Measurements from ENCODE around the gene KCNH4. TPM values are rescaled to one million over a fixed set of nuclear protein-coding genes. Genes with fewer than 3 reads are reported as not detected.

Gene KCNH4
- total and polyA plus RNA-seq, 12 donors = 0.13 to 1.0 (median 0.19) TPM; not detected in 2

Other genes starting within 250 kb of the KCNH4 start
- gene CNP, start 214.3 kb downstream of the KCNH4 start, total RNA-seq = 10 to 100 TPM; 28.8 to 78.5 (median 69.2) TPM
- 10 to 100 TPM; 27.9 to 44.6 (median 34.2) TPM for gene CNP, start 214.3 kb downstream of the KCNH4 start, polyA plus RNA-seq
- 10 to 100 TPM; 44.4 to 96.4 (median 66.2) TPM for gene DNAJC7, start 163.7 kb downstream of the KCNH4 start, total RNA-seq
- gene DNAJC7, start 163.7 kb downstream of the KCNH4 start, polyA plus RNA-seq = 100 to 1,000 TPM; 102 to 148 (median 134) TPM
- 10 to 100 TPM; 22.9 to 56.8 (median 27.5) TPM for gene NKIRAS2, start 161.1 kb downstream of the KCNH4 start, total RNA-seq
- 10 to 100 TPM; 23.1 to 31.9 (median 31.4) TPM for gene NKIRAS2, start 161.1 kb downstream of the KCNH4 start, polyA plus RNA-seq
- 1 to 10 TPM in 1 of 9 donors, under 1 TPM in 8; 0.14 to 1.1 (median 0.69) TPM for gene C17orf113, start 130.5 kb downstream of the KCNH4 start, total RNA-seq
- gene C17orf113, start 130.5 kb downstream of the KCNH4 start, polyA plus RNA-seq = under 1 TPM; 0.20 to 0.72 (median 0.34) TPM
- gene ZNF385C, start 82.7 kb downstream of the KCNH4 start, total RNA-seq = under 1 TPM in 3 of 9 donors, not detected in 6; 0.07 to 0.11 (median 0.11) TPM
- gene ZNF385C, start 82.7 kb downstream of the KCNH4 start, polyA plus RNA-seq = under 1 TPM; 0.11 to 0.16 (median 0.13) TPM
- gene DHX58, start 68.4 kb downstream of the KCNH4 start, total RNA-seq = 10 to 100 TPM; 17.9 to 40.8 (median 31.2) TPM
- gene DHX58, start 68.4 kb downstream of the KCNH4 start, polyA plus RNA-seq = 100 to 1,000 TPM in 1 of 3 donors, 10 to 100 TPM in 2; 16.3 to 117 (median 88.0) TPM
- 100 to 1,000 TPM in 1 of 9 donors, 10 to 100 TPM in 8; 16.0 to 136 (median 53.2) TPM for gene KAT2A, start 59.8 kb downstream of the KCNH4 start, total RNA-seq
- 100 to 1,000 TPM in 2 of 3 donors, 10 to 100 TPM in 1; 23.7 to 671 (median 386) TPM for gene KAT2A, start 59.8 kb downstream of the KCNH4 start, polyA plus RNA-seq
- under 1 TPM in 5 of 9 donors, not detected in 4; 0.14 to 0.27 (median 0.18) TPM for gene HSPB9, start 58.3 kb downstream of the KCNH4 start, total RNA-seq
- under 1 TPM in 2 of 3 donors, not detected in 1; 0.20 to 0.72 TPM for gene HSPB9, start 58.3 kb downstream of the KCNH4 start, polyA plus RNA-seq
- 100 to 1,000 TPM in 8 of 9 donors, 10 to 100 TPM in 1; 96.9 to 216 (median 161) TPM for gene RAB5C, start 26.2 kb downstream of the KCNH4 start, total RNA-seq
- 100 to 1,000 TPM in 2 of 3 donors, 10 to 100 TPM in 1; 55.8 to 206 (median 115) TPM for gene RAB5C, start 26.2 kb downstream of the KCNH4 start, polyA plus RNA-seq
- not detected for gene HCRT, start 4.3 kb upstream of the KCNH4 start, total RNA-seq
- not detected for gene HCRT, start 4.3 kb upstream of the KCNH4 start, polyA plus RNA-seq
- gene GHDC, start 13.4 kb upstream of the KCNH4 start, total RNA-seq = 100 to 1,000 TPM in 1 of 9 donors, 10 to 100 TPM in 8; 31.6 to 344 (median 71.1) TPM
- 10 to 100 TPM; 10.5 to 33.9 (median 30.4) TPM for gene GHDC, start 13.4 kb upstream of the KCNH4 start, polyA plus RNA-seq
- 100 to 1,000 TPM in 6 of 9 donors, 10 to 100 TPM in 3; 30.3 to 128 (median 111) TPM for gene STAT5B, start 95.2 kb upstream of the KCNH4 start, total RNA-seq
- 10 to 100 TPM; 44.7 to 70.6 (median 58.1) TPM for gene STAT5B, start 95.2 kb upstream of the KCNH4 start, polyA plus RNA-seq
- 100 to 1,000 TPM in 4 of 9 donors, 10 to 100 TPM in 5; 12.0 to 169 (median 84.2) TPM for gene STAT5A, start 107.4 kb upstream of the KCNH4 start, total RNA-seq
- gene STAT5A, start 107.4 kb upstream of the KCNH4 start, polyA plus RNA-seq = 10 to 100 TPM; 22.6 to 51.4 (median 39.2) TPM
- gene STAT3, start 207.3 kb upstream of the KCNH4 start, total RNA-seq = 100 to 1,000 TPM in 8 of 9 donors, 10 to 100 TPM in 1; 31.0 to 282 (median 187) TPM
- 100 to 1,000 TPM in 1 of 3 donors, 10 to 100 TPM in 2; 49.0 to 132 (median 49.3) TPM for gene STAT3, start 207.3 kb upstream of the KCNH4 start, polyA plus RNA-seq
- gene CAVIN1, start 242.1 kb upstream of the KCNH4 start, total RNA-seq = 100 to 1,000 TPM in 7 of 9 donors, 10 to 100 TPM in 2; 13.1 to 206 (median 161) TPM
- 100 to 1,000 TPM in 1 of 3 donors, 10 to 100 TPM in 2; 37.0 to 103 (median 79.8) TPM for gene CAVIN1, start 242.1 kb upstream of the KCNH4 start, polyA plus RNA-seq